H1 (cell line): ENCODE measurements around the gene COL4A3. TPM values are rescaled to one million over a fixed set of nuclear protein-coding genes. Genes with fewer than 3 reads are reported as not detected.

Experiments used
- CTCF ChIA-PET: fragments of 300-600 bp; sonication (Branson Sonifier 250); formaldehyde crosslinking; loops from one replicate; lab custom pipeline; 2021; ENCODE audit not compliant: partially characterized antibody; lab: Charles Lee
- POLR2A ChIA-PET: fragments of 300-600 bp; sonication (Branson Sonifier 250); formaldehyde crosslinking; loops from one replicate; lab custom pipeline; 2021; ENCODE audit warnings: inconsistent platforms; ENCODE audit not compliant: partially characterized antibody; lab: Charles Lee
- DNase-seq, 2 experiments: peaks; one replicate each; pipeline versions ENCODE4 v3.0.0 to v3.0.0-alpha.2; 2010 to 2022; ENCODE audit warnings: low spot score in 2 of 2, low read depth in 1 of 2, mixed read lengths in 1 of 2
- FAIRE-seq: peaks from 2 replicates; lab custom pipeline; 2011; peaks lifted over from hg19 to GRCh38; lab: Jason Lieb, UNC
- H2AFZ ChIP-seq: 2 replicates; pipeline ENCODE4 v1.8.1; 2012; ENCODE audit warnings: low read length, inconsistent platforms
- H2AK5ac ChIP-seq: 2 replicates; pipeline ENCODE4 v1.6.1; 2013; ENCODE audit warnings: low read depth, low read length
- H2BK120ac ChIP-seq: replicated peaks from 2 replicates; pipeline ENCODE3; 2013; ENCODE audit warnings: low read depth, low read length, inconsistent platforms
- H2BK12ac ChIP-seq: 2 replicates; pipeline ENCODE4 v1.6.1; 2013; ENCODE audit warnings: low read depth, low read length
- H2BK15ac ChIP-seq: 2 replicates; pipeline ENCODE4 v1.6.1; 2013; ENCODE audit warnings: low read length
- H2BK20ac ChIP-seq: 2 replicates; pipeline ENCODE4 v1.6.1; 2013; ENCODE audit warnings: low read length
- H2BK5ac ChIP-seq: 2 replicates; pipeline ENCODE4 v1.6.1; 2013; ENCODE audit warnings: low read depth, low read length
- H3K14ac ChIP-seq: 2 replicates; pipeline ENCODE4 v1.6.1; 2013; ENCODE audit warnings: inconsistent platforms; ENCODE audit not compliant: insufficient read length
- H3K18ac ChIP-seq: 2 replicates; pipeline ENCODE4 v1.6.1; 2013; ENCODE audit warnings: low read length; ENCODE audit errors: extremely low read depth
- H3K23ac ChIP-seq: 2 replicates; pipeline ENCODE4 v1.6.1; 2013; ENCODE audit warnings: inconsistent platforms; ENCODE audit not compliant: insufficient read length
- H3K23me2 ChIP-seq: 2 replicates; pipeline ENCODE4 v1.6.1; 2013; ENCODE audit warnings: low read depth, low read length
- H3K27ac ChIP-seq: 2 replicates; pipeline ENCODE4 v1.6.1; 2011; ENCODE audit warnings: low read depth, low read length, inconsistent platforms
- H3K27me3 ChIP-seq, 4 experiments: replicated peaks in 1 of 4; 1 replicate in 1 of 4; 2 replicates in 3 of 4; pipeline versions ENCODE4 v1.6.1 to v1.8.1; 2011 to 2013; ENCODE audit warnings: low read length in 3 of 4, mild to moderate bottlenecking in 3 of 4, inconsistent platforms in 2 of 4, mixed read lengths in 2 of 4, moderate library complexity in 1 of 4; ENCODE audit not compliant: control insufficient read depth in 3 of 4, insufficient read depth in 3 of 4; ENCODE audit errors: extremely low read depth in 1 of 4
- H3K36me3 ChIP-seq, 4 experiments: 2 replicates each; pipeline versions ENCODE4 v1.6.1 to v1.8.1; 2011 to 2013; ENCODE audit warnings: mild to moderate bottlenecking in 4 of 4, low read length in 3 of 4, moderate library complexity in 2 of 4, control low read depth in 1 of 4, inconsistent platforms in 1 of 4; ENCODE audit not compliant: insufficient read depth in 4 of 4, control insufficient read depth in 2 of 4
- H3K4ac ChIP-seq: replicated peaks from 2 replicates; pipeline ENCODE3; 2013; ENCODE audit warnings: low read length, low read depth, mixed read lengths, inconsistent platforms; ENCODE audit not compliant: insufficient read length
- H3K4me1 ChIP-seq, 4 experiments: replicated peaks in 1 of 4; 1 replicate in 1 of 4; 2 replicates in 3 of 4; pipeline versions ENCODE4 v1.6.1 to v1.8.1; 2011 to 2013; ENCODE audit warnings: low read length in 3 of 4, inconsistent platforms in 2 of 4, mixed read lengths in 1 of 4; ENCODE audit not compliant: insufficient read depth in 4 of 4, control insufficient read depth in 3 of 4
- H3K4me2 ChIP-seq, 2 experiments: 2 replicates each; pipeline versions ENCODE4 v1.6.1 to v1.8.1; 2011 to 2013; ENCODE audit warnings: low read depth in 2 of 2, low read length in 2 of 2, control low read depth in 1 of 2, inconsistent platforms in 1 of 2, mild to moderate bottlenecking in 1 of 2; ENCODE audit not compliant: insufficient read depth in 1 of 2
- H3K4me3 ChIP-seq, 4 experiments: fragments of 200-600, 300-600 bp in 1 of 4; sonication (generic), shearing (Covaris generic), sonication (Bioruptor Twin) in 1 of 4; 2 replicates each; pipeline versions ENCODE4 v1.5.1 to v1.8.1; 2011 to 2016; ENCODE audit warnings: low read length in 4 of 4, low read depth in 3 of 4, control low read depth in 2 of 4, inconsistent platforms in 2 of 4, mild to moderate bottlenecking in 2 of 4, mixed read lengths in 1 of 4, moderate library complexity in 1 of 4; ENCODE audit not compliant: insufficient read depth in 2 of 4; ENCODE audit errors: extremely low read depth in 1 of 4
- H3K56ac ChIP-seq: replicated peaks from 2 replicates; pipeline ENCODE3; 2013; ENCODE audit warnings: low read depth, mild to moderate bottlenecking, mixed read lengths, low read length, inconsistent platforms; ENCODE audit not compliant: insufficient read length
- H3K79me1 ChIP-seq: 2 replicates; pipeline ENCODE4 v1.6.1; 2013; ENCODE audit warnings: low read depth, low read length, control low read depth
- H3K79me2 ChIP-seq, 2 experiments: 2 replicates each; pipeline versions ENCODE4 v1.6.1 to v1.8.1; 2012 to 2013; ENCODE audit warnings: low read length in 2 of 2, mild to moderate bottlenecking in 2 of 2, inconsistent platforms in 1 of 2; ENCODE audit not compliant: insufficient read depth in 2 of 2, control insufficient read depth in 1 of 2
- H3K9ac ChIP-seq, 4 experiments: replicated peaks in 1 of 4; 1 replicate in 1 of 4; 2 replicates in 3 of 4; pipeline versions ENCODE4 v1.6.1 to v1.8.1; 2011 to 2013; ENCODE audit warnings: low read depth in 3 of 4, low read length in 3 of 4, control low read depth in 2 of 4, mild to moderate bottlenecking in 2 of 4, moderate library complexity in 2 of 4, inconsistent platforms in 1 of 4; ENCODE audit errors: extremely low read depth in 1 of 4
- H3K9me3 ChIP-seq, 2 experiments: 2 replicates each; pipeline versions ENCODE4 v1.6.1 to v1.8.1; 2012 to 2013; ENCODE audit warnings: mild to moderate bottlenecking in 2 of 2, moderate library complexity in 2 of 2, control low read depth in 1 of 2, inconsistent platforms in 1 of 2, low read depth in 1 of 2, low read length in 1 of 2, mixed read lengths in 1 of 2; ENCODE audit not compliant: insufficient read depth in 2 of 2
- H4K20me1 ChIP-seq, 2 experiments: replicated peaks in 1 of 2; 2 replicates each; pipeline versions ENCODE3 to v1.8.1; 2011 to 2013; ENCODE audit warnings: inconsistent platforms in 2 of 2, low read length in 2 of 2, mild to moderate bottlenecking in 1 of 2; ENCODE audit not compliant: insufficient read depth in 2 of 2, control insufficient read depth in 1 of 2
- H4K5ac ChIP-seq: 2 replicates; pipeline ENCODE4 v1.6.1; 2013; ENCODE audit warnings: low read length, low read depth, mixed read lengths, inconsistent platforms; ENCODE audit not compliant: insufficient read length
- H4K8ac ChIP-seq: 2 replicates; pipeline ENCODE4 v1.8.0; 2013; ENCODE audit warnings: mild to moderate bottlenecking, moderate library complexity, low read length, inconsistent platforms; ENCODE audit not compliant: insufficient read depth; ENCODE audit errors: extremely low read depth
- H4K91ac ChIP-seq: replicated peaks from 2 replicates; pipeline ENCODE3; 2013; ENCODE audit warnings: low read length, mixed read lengths, inconsistent platforms; ENCODE audit not compliant: insufficient read length
- BACH1 ChIP-seq: IDR thresholded peaks from 2 replicates; pipeline ENCODE4 v1.6.1; 2012; ENCODE audit warnings: low read length, improper control_type of control experiment
- CREB1 ChIP-seq: IDR thresholded peaks from 2 replicates; pipeline ENCODE4 v1.6.1; 2012; ENCODE audit warnings: inconsistent platforms
- CTCF ChIP-seq, 3 experiments: IDR thresholded peaks; 1 replicate in 2 of 3; 2 replicates in 1 of 3; pipeline versions ENCODE4 v1.5.1 to v1.6.1; 2011; ENCODE audit warnings: low read length in 3 of 3, mild to moderate bottlenecking in 3 of 3, inconsistent platforms in 2 of 3, low read depth in 1 of 3, moderate library complexity in 1 of 3; ENCODE audit not compliant: insufficient read depth in 1 of 3; ENCODE audit errors: control extremely low read depth in 1 of 3
- EZH2 ChIP-seq: fragments of 200-600 bp; sonication (generic); IDR thresholded peaks from 2 replicates; pipeline ENCODE4 v1.7.1; 2012; ENCODE audit warnings: low read depth, mild to moderate bottlenecking, moderate library complexity, low read length, inconsistent platforms; ENCODE audit not compliant: severe bottlenecking
- FOSL1 ChIP-seq: IDR thresholded peaks from 2 replicates; pipeline ENCODE4 v1.6.1; 2011; ENCODE audit warnings: mild to moderate bottlenecking, low read depth, low read length, moderate library complexity; ENCODE audit not compliant: insufficient read depth
- JUN ChIP-seq: IDR thresholded peaks from 2 replicates; pipeline ENCODE4 v1.6.1; 2011; ENCODE audit warnings: low read depth, mild to moderate bottlenecking, improper control_type of control experiment, low read length
- KDM1A ChIP-seq: fragments of 200-600, 300-600 bp; sonication (generic); IDR thresholded peaks from 2 replicates; pipeline ENCODE4 v1.7.1; 2016; ENCODE audit warnings: mild to moderate bottlenecking, low read length, borderline replicate concordance
- POLR2AphosphoS5 ChIP-seq: IDR thresholded peaks from 2 replicates; pipeline ENCODE4 v1.6.1; 2011; ENCODE audit warnings: low read depth, low read length
- RAD21 ChIP-seq, 2 experiments: IDR thresholded peaks in 1 of 2; conservative IDR thresholded peaks in 1 of 2; 2 replicates each; pipeline ENCODE4 v1.6.1; 2011; ENCODE audit warnings: low read depth in 2 of 2, low read length in 2 of 2, improper control_type of control experiment in 1 of 2, inconsistent platforms in 1 of 2, mild to moderate bottlenecking in 1 of 2, moderate library complexity in 1 of 2
- RXRA ChIP-seq: IDR thresholded peaks from 2 replicates; pipeline ENCODE4 v1.6.1; 2011; ENCODE audit warnings: low read depth, mild to moderate bottlenecking, low read length, moderate library complexity; ENCODE audit not compliant: insufficient read depth
- TCF12 ChIP-seq: IDR thresholded peaks from 2 replicates; pipeline ENCODE4 v1.6.1; 2011; ENCODE audit warnings: low read depth, mild to moderate bottlenecking, low read length
- WGBS, 2 experiments: shearing (Covaris generic) in 1 of 2; methylation state at CpG; one replicate each; pipeline versions ENCODE4 v1.1.6 to v1.1.7; 2013 to 2015; ENCODE audit warnings: low lambda C conversion rate in 2 of 2, mixed read lengths in 2 of 2, inconsistent platforms in 1 of 2, low coverage in 1 of 2, missing lambda C conversion rate in 1 of 2; ENCODE audit not compliant: insufficient replicate concordance in 2 of 2, insufficient coverage in 1 of 2, insufficient read length in 1 of 2; ENCODE audit errors: extremely low coverage in 1 of 2, missing lambda C conversion rate in 1 of 2; 5-methylcytosine and 5-hydroxymethylcytosine counted together
- polyA plus RNA-seq, 7 experiments: library from polyadenylated mRNA; depleted of rRNA in 3 of 7; stranded (reverse) in 5 of 7; unstranded in 2 of 7; fragments of >200 nt in 5 of 7; fragments of 200-250 nt in 2 of 7; gene quantifications; 1 replicate in 5 of 7; 2 replicates in 1 of 7; 4 replicates in 1 of 7; pipeline versions ENCODE4 v1.2.1 to v1.2.3, GENCODE V29; 2011 to 2013; ENCODE audit warnings: missing spikeins in 2 of 7, mixed read lengths in 2 of 7
- total RNA-seq: library from RNA; stranded (reverse); fragmentation: NEBNext Ultra II Directional; extraction: Animal tissue kit (Norgen Biotek cat#: 25700); gene quantifications from 2 replicates; pipeline ENCODE4 v1.2.1, GENCODE V29; 2021

COL4A3 gene
- total and polyA plus RNA-seq, 2 of the 8 experiments (the other 6 are each of a cell fraction or from before 2014, with no cell fraction given): 0.12 to 0.17 TPM

- Histone ChIP-seq H3K36me3 (peaks cover 0 to 7% (median 3%) of the 10 kb centered on the region in 4 experiments; a peak in 2 of 8 replicates), H2BK12ac (no peak overlapping the region), H3K9me3 (no peaks in the 10 kb centered on the region), H2AK5ac (no peak overlapping the region), H4K5ac (no peak overlapping the region), H4K8ac (no peak overlapping the region), H3K23me2 (no peaks in the 10 kb centered on the region), H2AFZ (no peak overlapping the region), H3K4ac (no peak overlapping the region), H3K18ac (no peak overlapping the region), H4K91ac (no peak overlapping the region), H2BK15ac (no peak overlapping the region), H3K79me2 (no peaks in the 10 kb centered on the region), H3K23ac (no peak overlapping the region), H3K9ac (no peak overlapping the region), H3K4me3 (no peak overlapping the region), H3K27ac (no peak overlapping the region), H3K14ac (no peak overlapping the region)
- POLR2A ChIA-PET: no interaction called here
- CTCF ChIA-PET: interaction anchor here (1.0 to 1.1 kb wide), 2 partner anchors 12 to 16 kb away, joined by 4 read pairs; partner anchors contain the start of gene TM4SF20
- TF ChIP-seq JUN (no peak), KDM1A (no peak), BACH1 (no peak), CREB1 (no peak), POLR2AphosphoS5 (no peak), RAD21 (IDR thresholded peaks at IDR 0.05 in 1 of 2, conservative IDR thresholded peaks at IDR 0.05 in 1 of 2; ENCODE audit: low read depth in 2 of 2, low read length in 2 of 2) (peak; percentile 60 to 62), RXRA (no peak), CTCF (IDR thresholded peaks at IDR 0.05; ENCODE audit: control extremely low read depth in 1 of 3, insufficient read depth in 1 of 3, low read depth in 1 of 3, low read length in 3 of 3) (peak; percentile 2 to 54 (median 35)), EZH2 (no peak), TCF12 (no peak), FOSL1 (no peak)
- TF ChIP-seq, all 59 proteins: peak for 2
- DNase-seq: no peak
- FAIRE-seq: peak; percentile 48
- no peaks in the 10 kb centered on the region for H3K4me1 ChIP-seq
- no peak overlapping the region for H2BK120ac ChIP-seq
- H3K56ac ChIP-seq: no peak overlapping the region
- H3K27me3 ChIP-seq: no peaks in the 10 kb centered on the region
- no peak overlapping the region for H2BK5ac ChIP-seq
- no peak overlapping the region for H2BK20ac ChIP-seq
- H3K4me2 ChIP-seq: no peak overlapping the region
- 89% methylated on average over 6 of the region's 6 CpGs; no CpG with 5 or more reads in 1 of the 2 experiments for WGBS, 2 experiments
- no peaks in the 10 kb centered on the region for H3K79me1 ChIP-seq
- peaks cover 0 to 2% of the 10 kb centered on the region in 2 experiments for H4K20me1 ChIP-seq
Observed at GRCh38 chr2:227363756-227364155, 199.3 kb downstream of the COL4A3 start.
